Lung (tissue), 12 donors: Measurements from ENCODE around the gene TASP1. TPM values are rescaled to one million over a fixed set of nuclear protein-coding genes. Genes with fewer than 3 reads are reported as not detected.

Source experiments
- ATAC-seq: fragments of 200-7000 bp; cut with Tn5 transposase; one replicate; pipeline ENCODE4 v1.9.1; 2020; ENCODE audit warnings: moderate number of reproducible peaks; ENCODE audit not compliant: insufficient read depth, low FRiP score
- DNase-seq, 3 donors: peaks; one replicate each; pipeline ENCODE4 v3.0.0-alpha.2; 2013 to 2017
- H3K27ac ChIP-seq, 2 donors: one replicate each; pipeline ENCODE4 v1.5.1; 2013; ENCODE audit warnings: mild to moderate bottlenecking in 2 of 2, moderate library complexity in 2 of 2, control low read depth in 1 of 2, inconsistent platforms in 1 of 2, low read depth in 1 of 2, low read length in 1 of 2
- H3K27me3 ChIP-seq, 3 donors: one replicate each; pipeline ENCODE4 v1.5.1; 2013; ENCODE audit warnings: low read length in 2 of 3; ENCODE audit not compliant: control insufficient read depth in 3 of 3, insufficient read depth in 3 of 3
- H3K36me3 ChIP-seq, 4 donors: one replicate each; pipeline ENCODE4 v1.5.1; 2013; ENCODE audit warnings: low read length in 4 of 4, mild to moderate bottlenecking in 1 of 4, moderate library complexity in 1 of 4; ENCODE audit not compliant: control insufficient read depth in 4 of 4, insufficient read depth in 4 of 4
- H3K4me1 ChIP-seq, 5 donors: one replicate each; pipeline ENCODE4 v1.5.1; 2013; ENCODE audit warnings: low read length in 5 of 5, mild to moderate bottlenecking in 2 of 5, moderate library complexity in 1 of 5; ENCODE audit not compliant: control insufficient read depth in 5 of 5, insufficient read depth in 5 of 5
- H3K4me3 ChIP-seq: one replicate; pipeline ENCODE4 v1.5.1; 2013; ENCODE audit warnings: mild to moderate bottlenecking, control low read depth, moderate library complexity
- H3K9ac ChIP-seq, 2 donors: one replicate each; pipeline ENCODE4 v1.5.1; 2013; ENCODE audit warnings: low read length in 2 of 2, control low read depth in 1 of 2; ENCODE audit not compliant: insufficient read depth in 1 of 2
- H3K9me3 ChIP-seq, 4 donors: one replicate each; pipeline ENCODE4 v1.5.1; 2013; ENCODE audit warnings: low read length in 3 of 4, mild to moderate bottlenecking in 1 of 4, moderate library complexity in 1 of 4; ENCODE audit not compliant: control insufficient read depth in 4 of 4, insufficient read depth in 3 of 4
- CTCF ChIP-seq: IDR thresholded peaks from 2 replicates; pipeline ENCODE4 v1.5.1; 2012; ENCODE audit warnings: mild to moderate bottlenecking; ENCODE audit errors: control extremely low read depth, extremely low read depth
- WGBS, 2 donors: extraction: QIAGEN DNeasy Blood & Tissue Kit; methylation state at CpG; one replicate each; pipeline ENCODE4 v1.1.7; 2013; 5-methylcytosine and 5-hydroxymethylcytosine counted together
- polyA plus RNA-seq, 2 donors: library from polyadenylated mRNA; stranded (reverse); fragments of 200-250 nt; gene quantifications; one replicate each; pipeline ENCODE4 v1.2.1, GENCODE V29; 2013
- total RNA-seq, 2 donors: library from RNA; depleted of rRNA in 1 of 2; stranded (reverse); fragments of >200 nt in 1 of 2; gene quantifications; one replicate each; pipeline ENCODE4 v1.2.1, GENCODE V29; 2014 to 2021
- donor health status: control.
- donor health status: control.
- donor health status: Bipolar disorder and iron deficiency.
- donor health status: healthy.
- donor health status: DM: yes; HTN: yes; CAD: no.

The TASP1 gene
- total and polyA plus RNA-seq, 4 donors: 5.0 to 26.5 (median 11.5) TPM

- H3K36me3 ChIP-seq: peaks cover 0 to 4% (median under 1%) of the 10 kb centered on the region in 4 donors
- H3K4me3 ChIP-seq: no peak overlapping the region
- H3K4me1 ChIP-seq: peaks cover 0 to 28% (median 6%) of the 10 kb centered on the region in 5 donors
- H3K9ac ChIP-seq: no peak overlapping the region
- peak in 2 of 3 donors; percentile 30 to 37 for DNase-seq
- no peaks in the 10 kb centered on the region for H3K9me3 ChIP-seq
- no peak for ATAC-seq
- H3K27ac ChIP-seq: no peak overlapping the region
- no peaks in the 10 kb centered on the region for H3K27me3 ChIP-seq
- WGBS, 2 donors: 85 to 86% methylated on average over 5 of the region's 5 CpGs
- no peak for TF ChIP-seq CTCF
Measured at GRCh38 chr20:13515796-13516558, 122.8 kb downstream of the TASP1 start.

GRCh38 chr20:13515291-13515690 lies 123.4 kb downstream of the TASP1 start:
- Histone ChIP-seq H3K9ac (no peak overlapping the region), H3K4me1 (peaks cover 0 to 28% (median 6%) of the 10 kb centered on the region in 5 donors), H3K9me3 (no peaks in the 10 kb centered on the region), H3K27me3 (no peaks in the 10 kb centered on the region), H3K27ac (no peak overlapping the region), H3K4me3 (no peak overlapping the region), H3K36me3 (peaks cover 0 to 4% (median under 1%) of the 10 kb centered on the region in 4 donors)
- ATAC-seq (no peak), DNase-seq (no peak)
- no peak for TF ChIP-seq CTCF
- 89 to 97% methylated on average over 1 of the region's 1 CpG for WGBS, 2 donors

- Histone ChIP-seq H3K27me3 (no peaks in the 10 kb centered on the region), H3K4me1 (peaks cover 0 to 9% (median 5%) of the 10 kb centered on the region in 5 donors), H3K9me3 (peaks cover 0 to 9% (median 3%) of the 10 kb centered on the region in 4 donors), H3K4me3 (no peak overlapping the region), H3K9ac (no peak overlapping the region), H3K27ac (no peak overlapping the region), H3K36me3 (peaks cover 0 to 4% (median 0%) of the 10 kb centered on the region in 4 donors)
- 92% methylated on average over 6 of the region's 6 CpGs for WGBS, 2 donors
- no peak for TF ChIP-seq CTCF
- ATAC-seq (no peak), DNase-seq (no peak)
Measured at GRCh38 chr20:13510837-13511488, 127.8 kb downstream of the TASP1 start.
